A549 (cell line): ENCODE data around the gene PAGR1. TPM values are rescaled to one million over a fixed set of nuclear protein-coding genes. Genes with fewer than 3 reads are reported as not detected.

ENCODE experiments used
- ATAC-seq, 2 experiments: fragments of 200-7000 bp in 1 of 2; fragments of >200 bp in 1 of 2; cut with Nextera tagmentation in 1 of 2; cut with Tn5 transposase in 1 of 2; 3 replicates each; pipeline versions ENCODE4 v1.8.0 to v1.9.1; 2018 to 2020; ENCODE audit warnings: mild to moderate bottlenecking in 1 of 2, moderate library complexity in 1 of 2
- CTCF ChIA-PET: fragments of 300-600 bp; sonication (Branson Sonifier 250); formaldehyde crosslinking; extraction: SDS; loops from one replicate; lab custom pipeline; 2021; ENCODE audit warnings: antibody characterized with exemption, inconsistent platforms; lab: Yijun Ruan, JAX
- POLR2A ChIA-PET: fragments of 350-600 bp; formaldehyde crosslinking; extraction: SDS; loops from one replicate; lab custom pipeline; 2021; ENCODE audit warnings: antibody characterized with exemption, inconsistent platforms; lab: Yijun Ruan, JAX
- DNase-seq, 2 experiments: peaks; one replicate each; pipeline versions ENCODE4 v3.0.0 to v3.0.0-alpha.2; 2011 to 2016; ENCODE audit warnings: low read depth in 1 of 2, low spot score in 1 of 2
- FAIRE-seq: peaks from 2 replicates; lab custom pipeline; 2011; peaks lifted over from hg19 to GRCh38; lab: Jason Lieb, UNC
- H3K27ac ChIP-seq, 2 experiments: fragments of >200 bp; sonication (Bioruptor Twin); formaldehyde crosslinking; 3 replicates each; pipeline ENCODE4 v1.5.1; 2016 to 2017
- H3K4me1 ChIP-seq: fragments of >200 bp; sonication (Bioruptor Twin); formaldehyde crosslinking; 3 replicates; pipeline ENCODE4 v1.6.1; 2016
- H3K4me2 ChIP-seq: fragments of >200 bp; sonication (Bioruptor Twin); formaldehyde crosslinking; 3 replicates; pipeline ENCODE4 v1.6.1; 2016
- H3K4me3 ChIP-seq: fragments of >200 bp; sonication (Bioruptor Twin); formaldehyde crosslinking; 3 replicates; pipeline ENCODE4 v1.5.1; 2016
- H3K9me3 ChIP-seq: fragments of >200 bp; sonication (Bioruptor Twin); formaldehyde crosslinking; 3 replicates; pipeline ENCODE4 v1.6.1; 2016
- ATOH8 ChIP-seq: fragments of 250-450 bp; sonication (Bioruptor Pico); IDR thresholded peaks from 2 replicates; pipeline ENCODE4 v1.5.0; 2020; ENCODE audit warnings: low read depth, mild to moderate bottlenecking, moderate library complexity
- CBX8 ChIP-seq: fragments of 200-600 bp; sonication (generic); IDR thresholded peaks from 2 replicates; pipeline ENCODE4 v1.6.1; 2016
- CHD4 ChIP-seq: fragments of 200-600 bp; sonication (generic); IDR thresholded peaks from 2 replicates; pipeline ENCODE4 v1.6.1; 2016; ENCODE audit warnings: antibody characterized with exemption, mild to moderate bottlenecking, borderline replicate concordance
- EHMT2 ChIP-seq: fragments of 200-600 bp; sonication (generic); IDR thresholded peaks from 2 replicates; pipeline ENCODE4 v1.6.1; 2016; ENCODE audit warnings: antibody characterized with exemption, low read depth, mild to moderate bottlenecking, moderate library complexity
- FOSB ChIP-seq: fragments of 250-450 bp; sonication (Bioruptor Pico); IDR thresholded peaks from 2 replicates; pipeline ENCODE4 v1.5.0; 2020; ENCODE audit warnings: mild to moderate bottlenecking, moderate library complexity
- FOXS1 ChIP-seq: fragments of 250-450 bp; sonication (Bioruptor Pico); IDR thresholded peaks from 2 replicates; pipeline ENCODE4 v1.5.0; 2020; ENCODE audit warnings: mild to moderate bottlenecking, moderate library complexity
- GATA3 ChIP-seq: IDR thresholded peaks from 2 replicates; pipeline ENCODE4 v1.6.1; 2012; ENCODE audit warnings: borderline replicate concordance
- HMGXB4 ChIP-seq: fragments of 250-450 bp; sonication (Bioruptor Pico); IDR thresholded peaks from 2 replicates; pipeline ENCODE4 v1.5.0; 2021; ENCODE audit warnings: mild to moderate bottlenecking, moderate library complexity, borderline replicate concordance
- HOXA7 ChIP-seq: fragments of 250-450 bp; sonication (Bioruptor Pico); IDR thresholded peaks from 2 replicates; pipeline ENCODE4 v1.5.0; 2020; ENCODE audit warnings: mild to moderate bottlenecking, moderate library complexity
- KDM5A ChIP-seq: fragments of 200-600 bp; sonication (generic); IDR thresholded peaks from 2 replicates; pipeline ENCODE4 v1.6.1; 2016; ENCODE audit warnings: antibody characterized with exemption, mild to moderate bottlenecking
- MYC ChIP-seq: IDR thresholded peaks from 2 replicates; pipeline ENCODE4 v1.6.1; 2012; ENCODE audit warnings: mild to moderate bottlenecking, inconsistent platforms, low read length, improper control_type of control experiment, borderline replicate concordance
- NR3C1 ChIP-seq: fragments of >200 bp; sonication (Bioruptor Twin); formaldehyde crosslinking; IDR thresholded peaks from 3 replicates; pipeline ENCODE4 v1.6.1; 2017
- POLR2A ChIP-seq: IDR thresholded peaks from 2 replicates; pipeline ENCODE4 v1.6.1; 2012; ENCODE audit warnings: mild to moderate bottlenecking, low read length
- POLR2AphosphoS2 ChIP-seq: conservative IDR thresholded peaks from 2 replicates; pipeline ENCODE4 v1.6.1; 2012; ENCODE audit warnings: low read length, improper control_type of control experiment, inconsistent platforms
- RCOR1 ChIP-seq: fragments of 150-350 bp; IDR thresholded peaks from 2 replicates; pipeline ENCODE4 v1.6.1; 2014; ENCODE audit warnings: antibody characterized with exemption, low read length, low read depth
- RFX5 ChIP-seq: fragments of 450-650 bp; IDR thresholded peaks from 2 replicates; pipeline ENCODE4 v1.7.1; 2014; ENCODE audit warnings: antibody characterized with exemption, mild to moderate bottlenecking, moderate library complexity
- SMC3 ChIP-seq: fragments of >200 bp; sonication (Bioruptor Twin); formaldehyde crosslinking; IDR thresholded peaks from 3 replicates; pipeline ENCODE4 v1.6.1; 2018; ENCODE audit warnings: inconsistent platforms
- SREBF2 ChIP-seq: fragments of 450-650 bp; IDR thresholded peaks from 2 replicates; pipeline ENCODE4 v1.6.1; 2014; ENCODE audit warnings: mild to moderate bottlenecking, moderate library complexity
- USF2 ChIP-seq: fragments of 450-650 bp; IDR thresholded peaks from 2 replicates; pipeline ENCODE4 v1.6.1; 2014; ENCODE audit warnings: antibody characterized with exemption
- ZC3H11A ChIP-seq: fragments of 450-650 bp; IDR thresholded peaks from 2 replicates; pipeline ENCODE4 v1.6.1; 2014; ENCODE audit warnings: antibody characterized with exemption, mild to moderate bottlenecking
- ZSCAN20 ChIP-seq: fragments of 250-450 bp; sonication (Bioruptor Pico); IDR thresholded peaks from 2 replicates; pipeline ENCODE4 v1.8.0; 2022; ENCODE audit warnings: mild to moderate bottlenecking, moderate library complexity
- whole genome bisulfite sequencing: methylation state at CpG from one replicate; pipeline ENCODE4 v1.1.6; 2017; ENCODE audit errors: missing lambda C conversion rate; 5-methylcytosine and 5-hydroxymethylcytosine counted together
- polyA plus RNA-seq, 4 experiments: library from polyadenylated mRNA; depleted of rRNA in 3 of 4; stranded (reverse); fragments of >200 nt; fragmentation: RNase III in 1 of 4; extraction: RNeasy Plus Mini Kit Qiagen cat#74134 plus additional on column Dnase treatment in 1 of 4; gene quantifications; 2 replicates in 3 of 4; 3 replicates in 1 of 4; pipeline ENCODE4 v1.2.3, GENCODE V29; 2011 to 2017

PAGR1 gene
- polyA plus RNA-seq, 2 of the 4 experiments (the other 2 are of a cell fraction) = 26.7 to 44.5 TPM

- no peak for TF ChIP-seq ATOH8 (CRISPR knock-in tag)
- TF ChIP-seq RFX5 = no peak
Measured at GRCh38 chr16:29813644-29814562, 2.0 kb upstream of the PAGR1 start (continued).

GRCh38 chr16:29814592-29814991, 1.4 kb upstream of the PAGR1 start:
- H3K27ac ChIP-seq = peak overlapping the region in 1 of 2 experiments; percentile 98; a peak in 3 of 6 replicates
- no peaks in the 10 kb centered on the region for H3K9me3 ChIP-seq
- H3K4me3 ChIP-seq = no peak overlapping the region
- FAIRE-seq (no peak), DNase-seq (no peak), ATAC-seq (no peak)
- POLR2A ChIA-PET = no interaction called here
- H3K4me1 ChIP-seq = peaks cover 48% of the 10 kb centered on the region
- CTCF ChIA-PET = interaction anchor here (0.9 to 24.4 kb wide), 3 partner anchors 30 to 217 kb away, joined by 4 to 568 read pairs (median 8); no protein-coding TSS in a partner anchor
- WGBS = 94% methylated on average over 5 of the region's 5 CpGs
- peak overlapping the region; percentile 97; the same call in 2 of the 3 replicates for H3K4me2 ChIP-seq
- TF ChIP-seq GATA3 = no peak
- TF ChIP-seq, all 56 proteins: peak for 0

- H3K27ac ChIP-seq = peak overlapping the region; percentile 98 to 99
- peak overlapping the region; percentile 92 for H3K4me3 ChIP-seq
- peaks cover 48% of the 10 kb centered on the region for H3K4me1 ChIP-seq
- ATAC-seq (no peak), FAIRE-seq (no peak), DNase-seq (no peak)
- 26% methylated on average over 32 of the region's 39 CpGs for WGBS
- peak overlapping the region; percentile 97 for H3K4me2 ChIP-seq
- H3K9me3 ChIP-seq = no peaks in the 10 kb centered on the region
- POLR2A ChIA-PET = interaction anchor here (0.6 to 2.1 kb wide), 7 partner anchors 8 to 866 kb away, joined by 3 to 14 read pairs (median 5); partner anchors contain the start of genes ALDOA, KIF22 and MAZ
- CTCF ChIA-PET = interaction anchor here (0.5 to 24.4 kb wide), 23 partner anchors 8 to 267 kb away, joined by 3 to 568 read pairs (median 4); partner anchors contain the start of genes MAZ and TMEM219
- TF ChIP-seq RCOR1 (no peak), CHD4 (no peak), SREBF2 (no peak), FOXS1 (CRISPR knock-in tag) (no peak), ATOH8 (CRISPR knock-in tag) (no peak), POLR2A (no peak), NR3C1 (no peak), SMC3 (no peak), ZC3H11A (no peak), USF2 (no peak), MYC (no peak), POLR2AphosphoS2 (no peak), FOSB (CRISPR knock-in tag) (no peak), ZSCAN20 (no peak), CBX8 (no peak), KDM5A (no peak), EHMT2 (no peak), HMGXB4 (no peak), HOXA7 (no peak)
Measured at GRCh38 chr16:29815032-29815721, 775 bp upstream of the PAGR1 start.
